IPS-20b (cell line): ENCODE data around the gene KCTD20.

Experiments
- H3K27ac ChIP-seq: one replicate; pipeline ENCODE4 v1.5.1; 2013; ENCODE audit warnings: low read length
- H3K27me3 ChIP-seq: 2 replicates; pipeline ENCODE4 v1.6.1; 2013; ENCODE audit warnings: mild to moderate bottlenecking, low read length, inconsistent platforms; ENCODE audit not compliant: insufficient read depth
- H3K36me3 ChIP-seq: 2 replicates; pipeline ENCODE4 v1.6.1; 2013; ENCODE audit warnings: low read depth, mild to moderate bottlenecking, inconsistent platforms, low read length, moderate library complexity; ENCODE audit not compliant: insufficient read depth
- H3K4me1 ChIP-seq: 2 replicates; pipeline ENCODE4 v1.6.1; 2013; ENCODE audit warnings: mild to moderate bottlenecking, control low read depth, inconsistent platforms, low read length, moderate library complexity; ENCODE audit not compliant: insufficient read depth
- H3K4me3 ChIP-seq: 2 replicates; pipeline ENCODE4 v1.5.1; 2013; ENCODE audit warnings: mild to moderate bottlenecking, low read length, inconsistent platforms
- H3K9ac ChIP-seq: 2 replicates; pipeline ENCODE4 v1.6.1; 2013; ENCODE audit warnings: low read depth, mild to moderate bottlenecking, inconsistent platforms, low read length, moderate library complexity
- H3K9me3 ChIP-seq: 2 replicates; pipeline ENCODE4 v1.6.1; 2013; ENCODE audit warnings: mild to moderate bottlenecking, low read depth, low read length, inconsistent platforms; ENCODE audit not compliant: insufficient read depth

KCTD20 gene

DNA sequence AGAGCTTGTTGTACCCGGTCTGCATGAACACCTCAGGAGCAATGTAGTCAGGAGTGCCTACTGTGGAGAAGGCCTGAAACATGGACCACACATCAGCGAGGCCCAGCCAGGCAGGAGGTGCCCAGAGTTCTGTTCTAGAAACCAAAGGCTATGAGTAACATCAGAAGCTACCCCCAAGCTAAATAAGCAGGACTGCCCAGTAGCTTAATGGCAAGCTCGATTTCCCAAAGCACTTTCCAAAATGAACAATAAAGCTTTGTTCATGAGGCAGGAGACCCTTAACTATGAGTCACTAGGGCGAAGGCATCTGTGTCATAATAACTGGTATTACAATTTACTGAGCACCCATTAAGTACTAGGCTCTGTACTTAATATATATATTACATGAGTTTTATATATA lies 57.1 kb downstream of the KCTD20 start:
- Histone ChIP-seq H3K27ac (no peak overlapping the region), H3K27me3 (no peaks in the 10 kb centered on the region), H3K4me1 (no peaks in the 10 kb centered on the region), H3K36me3 (peaks cover 48% of the 10 kb centered on the region), H3K4me3 (no peak overlapping the region), H3K9me3 (no peaks in the 10 kb centered on the region), H3K9ac (no peak overlapping the region)

DNA sequence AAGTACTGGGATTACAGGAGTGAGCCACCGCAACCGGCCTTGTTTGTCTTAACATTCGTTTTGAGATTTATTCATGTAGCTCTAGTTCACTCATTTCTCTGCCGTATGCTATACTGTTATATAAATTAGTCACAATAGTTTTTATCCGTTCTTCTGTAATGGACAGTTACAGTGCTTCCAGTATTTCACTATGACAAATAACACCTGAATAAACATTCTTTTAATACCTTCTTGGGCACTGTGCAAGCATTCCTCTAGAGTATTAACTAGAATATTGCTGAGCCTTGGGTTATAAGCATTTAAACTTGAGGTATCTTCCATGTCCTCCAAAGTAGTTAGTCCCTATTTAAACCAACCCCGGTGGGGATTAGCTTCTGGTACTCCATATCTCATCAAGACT lies 58.9 kb downstream of the KCTD20 start:
- Histone ChIP-seq H3K9me3 (no peaks in the 10 kb centered on the region), H3K4me1 (no peaks in the 10 kb centered on the region; the same call in 1 of the 2 replicates), H3K36me3 (peaks cover 51% of the 10 kb centered on the region), H3K27me3 (no peaks in the 10 kb centered on the region), H3K4me3 (no peak overlapping the region), H3K9ac (no peak overlapping the region), H3K27ac (no peak overlapping the region)

DNA sequence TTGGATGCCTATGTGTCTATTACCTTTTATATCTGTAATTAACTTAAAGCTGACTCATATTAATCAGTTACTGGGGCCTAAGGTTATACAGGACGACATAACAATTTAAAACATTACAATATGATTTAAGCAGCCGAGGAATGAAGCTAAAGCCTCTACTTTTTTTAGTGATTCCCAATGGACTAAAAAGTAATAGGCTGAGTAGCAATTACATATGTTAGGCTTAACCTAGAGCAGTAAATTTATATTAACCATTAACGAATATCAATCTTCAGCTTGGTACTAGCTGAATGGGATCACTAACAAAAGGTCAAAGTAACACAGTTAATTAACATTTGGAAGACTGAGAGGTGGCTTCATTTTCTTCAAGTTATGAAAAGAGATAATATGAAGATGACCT lies 61.4 kb downstream of the KCTD20 start:
- Histone ChIP-seq H3K27ac (no peak overlapping the region), H3K27me3 (no peaks in the 10 kb centered on the region), H3K4me3 (no peak overlapping the region), H3K4me1 (no peaks in the 10 kb centered on the region; the same call in 1 of the 2 replicates), H3K9ac (no peak overlapping the region), H3K36me3 (peaks cover 44% of the 10 kb centered on the region), H3K9me3 (no peaks in the 10 kb centered on the region)

DNA sequence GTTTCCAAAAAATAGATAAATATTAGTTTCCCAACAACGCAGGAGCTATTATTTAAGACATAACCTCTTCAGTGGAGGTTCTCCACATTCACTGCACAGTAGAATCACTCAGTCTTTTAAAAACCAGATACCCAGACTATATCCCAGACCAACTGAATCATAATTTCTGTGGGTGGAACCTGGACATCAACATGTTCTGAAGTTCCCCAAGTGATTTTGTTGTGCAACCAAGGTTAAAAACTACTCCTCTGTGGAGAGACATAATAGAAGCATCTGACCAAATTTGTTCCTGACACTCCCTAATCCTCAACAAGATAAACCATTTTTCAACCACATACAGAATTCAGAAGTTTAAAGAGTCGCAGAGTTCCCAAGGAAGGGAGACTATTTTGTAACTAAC lies 62.2 kb downstream of the KCTD20 start:
- Histone ChIP-seq H3K9ac (no peak overlapping the region), H3K27ac (no peak overlapping the region), H3K36me3 (peaks cover 41% of the 10 kb centered on the region), H3K4me3 (no peak overlapping the region), H3K4me1 (no peaks in the 10 kb centered on the region; the same call in 1 of the 2 replicates), H3K27me3 (no peaks in the 10 kb centered on the region), H3K9me3 (peaks cover 4% of the 10 kb centered on the region; the same call in 1 of the 2 replicates)

DNA sequence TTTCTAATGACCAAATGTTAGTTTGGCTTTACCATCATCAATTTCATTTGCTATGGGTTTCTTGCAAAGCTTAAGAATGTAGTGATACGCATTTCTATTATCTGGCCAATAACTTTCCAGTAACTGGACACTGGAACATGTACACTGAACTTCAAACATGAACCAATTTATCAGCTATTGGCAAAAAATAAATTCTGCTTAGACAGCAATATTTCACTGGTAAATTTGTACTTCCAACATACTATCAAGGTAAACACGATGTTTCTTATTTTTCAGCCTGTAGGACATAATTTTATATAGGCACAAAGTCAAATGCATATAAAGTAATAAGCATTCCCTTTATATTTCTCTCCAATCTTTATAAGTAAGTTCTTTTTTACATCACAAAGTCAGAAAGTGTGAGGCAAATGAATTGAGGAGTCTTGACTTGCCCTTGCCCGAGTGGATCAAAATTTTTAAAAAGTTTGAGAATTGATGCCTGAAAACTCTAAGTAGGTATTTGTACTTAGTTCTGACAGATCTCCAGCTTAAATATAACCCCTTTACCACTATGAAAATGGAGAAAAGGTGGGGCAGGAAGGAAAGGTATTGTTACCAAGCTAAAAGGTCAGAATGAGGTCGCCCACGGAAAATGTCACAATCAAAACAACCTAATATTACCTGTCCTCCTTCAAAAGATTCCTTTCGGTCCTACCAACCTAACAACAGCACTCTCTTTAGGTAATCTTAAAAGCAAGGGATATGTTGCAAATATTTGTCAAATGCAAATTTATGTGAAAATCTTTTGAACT lies 63.1 kb downstream of the KCTD20 start:
- H3K9ac ChIP-seq, result no peak overlapping the region
- H3K4me3 ChIP-seq, result no peak overlapping the region
- peaks cover 4% of the 10 kb centered on the region; the same call in 1 of the 2 replicates for H3K9me3 ChIP-seq
- peaks cover 51% of the 10 kb centered on the region for H3K36me3 ChIP-seq
- H3K27me3 ChIP-seq, result no peaks in the 10 kb centered on the region
- no peaks in the 10 kb centered on the region; the same call in 1 of the 2 replicates for H3K4me1 ChIP-seq
- H3K27ac ChIP-seq, result no peak overlapping the region

DNA sequence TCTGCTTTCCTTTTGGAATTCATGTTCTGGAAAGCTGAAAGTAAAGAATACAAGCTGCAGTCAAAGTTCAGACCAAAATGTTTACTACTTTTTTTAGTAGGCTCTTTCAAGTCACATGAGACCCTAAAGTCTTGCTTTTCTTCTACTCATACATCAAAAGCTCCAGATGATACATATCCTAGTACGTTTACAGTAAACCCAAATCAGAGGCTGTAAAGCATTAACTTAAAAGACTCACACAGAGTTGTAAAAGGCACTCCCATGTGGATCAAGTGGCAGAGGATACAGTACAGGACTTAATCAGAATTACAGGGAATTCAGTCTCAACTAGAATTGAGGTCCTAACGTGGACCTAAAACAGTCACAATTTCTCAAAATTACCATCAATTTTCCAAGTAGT lies 63.8 kb downstream of the KCTD20 start:
- peaks cover 58% of the 10 kb centered on the region for H3K36me3 ChIP-seq

DNA sequence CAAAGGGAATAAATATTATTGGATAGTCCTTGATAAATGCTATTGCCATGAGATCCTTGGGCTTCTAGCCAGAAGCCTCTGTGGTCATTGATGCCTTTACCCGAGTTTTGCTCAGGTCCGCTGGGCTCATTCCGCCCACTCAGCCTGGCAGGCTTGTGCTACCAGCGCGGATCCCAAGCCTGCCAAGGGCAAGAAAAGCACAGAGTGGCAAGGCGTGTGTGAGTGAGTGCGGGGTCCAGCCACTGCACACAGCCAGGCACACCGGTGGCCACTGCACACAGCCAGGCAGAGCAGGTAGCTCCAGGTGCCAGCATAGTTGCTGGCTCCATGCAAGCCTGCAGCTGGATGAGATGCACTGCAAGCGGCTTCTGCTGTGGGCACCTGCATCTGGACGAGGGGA lies 65.7 kb downstream of the KCTD20 start:
- Histone ChIP-seq H3K27ac (no peak overlapping the region), H3K36me3 (peaks cover 55% of the 10 kb centered on the region), H3K27me3 (no peaks in the 10 kb centered on the region), H3K4me3 (no peak overlapping the region), H3K9ac (no peak overlapping the region), H3K9me3 (peaks cover 4% of the 10 kb centered on the region; the same call in 1 of the 2 replicates), H3K4me1 (no peaks in the 10 kb centered on the region; the same call in 1 of the 2 replicates)

More for the DNA sequence above, 63.8 kb downstream of the KCTD20 start:
- H3K4me3 ChIP-seq, result no peak overlapping the region
- no peak overlapping the region for H3K27ac ChIP-seq
- H3K9ac ChIP-seq, result no peak overlapping the region
- no peaks in the 10 kb centered on the region for H3K27me3 ChIP-seq
- H3K9me3 ChIP-seq, result peaks cover 4% of the 10 kb centered on the region; the same call in 1 of the 2 replicates
- H3K4me1 ChIP-seq, result no peaks in the 10 kb centered on the region; the same call in 1 of the 2 replicates

DNA sequence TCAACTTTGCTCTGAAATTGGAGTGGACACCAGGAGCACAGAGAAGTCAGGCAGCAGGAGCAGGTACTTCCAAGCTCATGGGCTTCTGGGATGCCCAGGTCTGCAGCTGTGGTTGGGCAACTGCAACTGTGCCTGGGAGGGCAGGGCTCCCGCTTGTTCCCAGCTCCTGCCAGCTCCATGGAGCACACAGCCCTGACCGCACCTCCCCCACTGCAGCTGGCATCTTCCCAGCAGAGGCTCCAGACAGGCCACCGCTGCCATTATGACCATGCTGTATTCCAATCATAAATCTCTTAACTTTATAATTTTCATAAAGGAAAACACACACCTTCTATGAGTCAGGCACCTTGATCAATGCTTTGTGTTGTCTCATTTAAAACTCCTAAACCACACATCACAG lies 67.6 kb downstream of the KCTD20 start:
- Histone ChIP-seq H3K4me3 (no peak overlapping the region), H3K36me3 (peaks cover 57% of the 10 kb centered on the region), H3K27ac (no peak overlapping the region), H3K4me1 (no peaks in the 10 kb centered on the region; the same call in 1 of the 2 replicates), H3K9me3 (peaks cover 4% of the 10 kb centered on the region; the same call in 1 of the 2 replicates), H3K9ac (no peak overlapping the region), H3K27me3 (no peaks in the 10 kb centered on the region)

DNA sequence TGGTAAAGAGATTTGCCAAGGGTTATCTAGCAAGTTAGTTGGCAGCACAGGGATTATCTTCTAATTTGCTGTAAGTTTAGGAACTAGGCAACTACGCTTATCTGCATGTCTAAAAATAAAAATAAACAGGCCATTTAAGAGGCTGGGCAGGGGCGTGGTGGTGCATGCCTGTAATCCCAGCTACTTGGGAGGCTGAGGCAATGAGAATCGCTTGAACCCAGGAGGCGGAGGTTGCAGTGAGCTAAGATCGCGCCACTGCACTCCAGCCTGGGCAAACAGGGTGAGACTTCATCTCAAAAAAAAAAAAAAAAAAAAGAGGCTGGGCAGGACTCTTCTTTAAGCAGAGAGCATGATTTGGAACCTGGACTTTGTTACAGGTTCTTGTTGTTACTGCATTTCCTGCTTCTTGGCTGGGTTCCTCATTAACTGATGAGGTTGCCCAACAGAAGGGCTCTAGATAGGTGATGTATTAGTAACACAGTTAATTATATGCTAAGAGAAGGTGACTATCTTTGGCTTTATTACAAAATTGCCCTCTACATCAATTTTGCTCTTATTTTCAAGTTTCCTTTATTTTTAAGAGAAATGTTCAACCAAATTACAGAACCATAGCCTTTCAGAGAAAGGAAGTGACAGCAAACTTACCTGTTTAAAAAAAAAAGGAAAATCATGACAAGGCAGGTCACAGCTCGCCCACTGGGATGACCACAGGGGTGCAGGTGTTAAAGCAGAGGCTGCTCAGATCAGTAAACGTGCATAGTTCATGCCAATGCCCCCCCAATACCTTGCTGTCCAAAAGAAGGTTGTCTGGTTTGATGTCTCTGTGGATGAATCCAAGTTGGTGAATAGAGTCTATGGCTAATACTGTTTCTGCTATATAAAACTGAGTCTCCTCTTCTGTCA lies 72.0 kb downstream of the KCTD20 start:
- Histone ChIP-seq H3K9ac (no peak overlapping the region), H3K4me1 (no peaks in the 10 kb centered on the region; the same call in 1 of the 2 replicates), H3K4me3 (no peak overlapping the region), H3K9me3 (peaks cover under 1% of the 10 kb centered on the region; the same call in 1 of the 2 replicates), H3K36me3 (peaks cover 80% of the 10 kb centered on the region), H3K27me3 (no peaks in the 10 kb centered on the region), H3K27ac (no peak overlapping the region)

DNA sequence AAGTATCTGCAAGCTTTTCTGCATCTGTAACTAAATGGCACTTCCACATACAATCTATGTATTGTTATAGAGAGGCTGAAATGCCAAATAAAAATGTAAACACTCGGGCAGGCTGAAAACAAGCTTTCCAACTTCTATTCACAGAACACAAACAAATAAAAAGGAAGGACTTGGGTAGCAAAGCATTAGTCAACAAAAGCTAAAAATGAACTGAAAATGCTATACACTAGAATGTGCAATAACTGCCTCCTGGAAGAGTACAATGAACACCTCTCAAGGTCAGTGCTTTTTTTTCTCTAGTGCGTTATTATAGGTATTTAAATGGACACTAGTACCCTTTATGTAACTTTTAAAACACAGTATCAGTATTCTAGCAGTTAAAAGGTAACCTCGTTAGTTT lies 73.0 kb downstream of the KCTD20 start:
- H3K4me3 ChIP-seq, result no peak overlapping the region
- no peaks in the 10 kb centered on the region for H3K27me3 ChIP-seq
- no peak overlapping the region for H3K27ac ChIP-seq
- H3K36me3 ChIP-seq, result peaks cover 81% of the 10 kb centered on the region
- no peak overlapping the region for H3K9ac ChIP-seq
- no peaks in the 10 kb centered on the region; the same call in 1 of the 2 replicates for H3K4me1 ChIP-seq
- H3K9me3 ChIP-seq, result no peaks in the 10 kb centered on the region

DNA sequence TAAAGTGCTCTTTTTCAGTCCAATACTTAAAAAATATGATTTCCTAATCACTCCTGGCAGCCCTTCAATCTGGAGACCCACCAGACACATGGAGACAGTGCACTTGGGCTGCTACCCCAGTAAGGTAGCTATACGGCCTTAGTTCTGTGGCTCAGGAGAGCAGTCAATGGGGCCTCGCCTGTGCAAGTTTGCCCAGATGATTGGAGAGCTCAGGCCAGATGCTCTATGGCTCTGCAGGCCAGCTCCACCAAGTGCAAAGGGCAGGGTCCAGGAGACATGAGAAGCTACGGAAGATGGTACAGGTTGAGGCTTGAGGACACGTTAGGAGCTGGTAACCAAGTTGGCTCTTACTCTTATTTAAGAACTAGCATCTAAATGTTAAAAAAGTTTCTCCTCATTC lies 73.8 kb downstream of the KCTD20 start:
- no peak overlapping the region for H3K27ac ChIP-seq
- peaks cover 80% of the 10 kb centered on the region for H3K36me3 ChIP-seq
- no peak overlapping the region for H3K9ac ChIP-seq
- H3K4me1 ChIP-seq, result no peaks in the 10 kb centered on the region; the same call in 1 of the 2 replicates
- no peaks in the 10 kb centered on the region for H3K27me3 ChIP-seq
- no peaks in the 10 kb centered on the region for H3K9me3 ChIP-seq
- H3K4me3 ChIP-seq, result no peak overlapping the region
